22Rv1 (cell line): ENCODE results near the gene ZNF396.
A peak's percentile ranks its signal among the peaks of the same experiment; 100 is the strongest.

ENCODE experiments used
- H3K27ac ChIP-seq: fragments of 450-650 bp; 2 replicates; pipeline ENCODE4 v1.5.1; 2017
- CTCF ChIP-seq: fragments of 450-650 bp; IDR thresholded peaks from 2 replicates; pipeline ENCODE4 v1.5.1; 2017; ENCODE audit warnings: mild to moderate bottlenecking
- ZFX ChIP-seq: fragments of 450-650 bp; IDR thresholded peaks from 2 replicates; pipeline ENCODE4 v1.6.1; 2017; ENCODE audit warnings: antibody characterized with exemption, borderline replicate concordance

ZNF396 gene

DNA sequence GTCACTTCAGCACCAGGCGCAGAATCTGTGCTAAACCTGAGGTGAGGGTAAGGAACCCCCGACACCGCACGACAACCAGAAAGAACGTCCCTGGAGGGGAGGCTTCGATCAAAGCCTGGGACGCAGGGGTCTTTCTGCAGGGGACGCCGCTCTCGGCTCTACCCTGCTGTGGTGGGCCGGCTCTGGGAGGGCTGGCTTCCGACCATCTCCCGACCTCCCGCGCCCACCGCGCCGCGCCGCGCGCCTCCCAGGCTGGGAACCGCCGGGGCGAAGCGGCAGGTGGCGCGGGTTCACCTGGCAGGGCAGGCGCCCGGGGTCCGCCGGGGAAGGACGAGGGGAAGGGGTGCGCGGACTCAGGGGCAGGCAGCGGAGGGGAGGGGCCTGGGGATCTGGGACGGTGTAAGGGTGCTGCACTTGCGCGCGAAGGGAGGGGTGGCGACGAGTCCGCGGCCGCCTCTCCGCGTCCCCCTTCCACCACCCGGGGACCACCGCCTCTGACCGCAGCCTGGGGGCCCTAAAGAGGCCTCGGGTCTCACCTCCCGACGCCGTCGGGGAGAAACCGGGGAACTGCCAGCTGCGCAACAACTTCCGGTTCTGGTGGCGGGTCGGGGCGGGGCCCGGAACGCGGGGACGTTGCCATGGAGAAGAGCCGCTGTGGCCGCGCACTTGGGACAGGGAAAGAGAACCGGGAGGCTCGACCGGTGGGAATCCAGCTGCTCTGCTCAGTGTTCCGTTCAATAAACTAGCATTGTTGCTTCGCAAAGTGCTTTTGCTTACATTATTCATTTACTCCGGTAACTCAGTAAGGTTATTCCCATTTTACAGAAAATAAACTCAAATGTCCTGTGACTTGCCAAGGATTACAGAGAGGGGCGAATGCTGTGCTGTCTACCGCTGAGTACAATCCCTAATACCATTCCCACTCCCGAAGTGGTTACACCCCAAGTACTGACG is at the start of gene ZNF396:
ZNF396 (minus strand) TSS at position 596 of the 954 bp plus-strand sequence. CDS start 3,045 bp downstream, outside the sequence.
- peak within 1 kb of the TSS; percentile 33 for H3K27ac ChIP-seq
- no peak for TF ChIP-seq CTCF
- TF ChIP-seq ZFX: no peak

GRCh38 chr18:35426786-35427185 is 49.6 kb upstream of the ZNF396 start:
- TF ChIP-seq ZFX (no peak), CTCF (no peak)
- H3K27ac ChIP-seq: no peak overlapping the region

GRCh38 chr18:35424356-35424755 is 47.2 kb upstream of the ZNF396 start:
- H3K27ac ChIP-seq: no peak overlapping the region
- TF ChIP-seq CTCF (no peak), ZFX (no peak)

DNA sequence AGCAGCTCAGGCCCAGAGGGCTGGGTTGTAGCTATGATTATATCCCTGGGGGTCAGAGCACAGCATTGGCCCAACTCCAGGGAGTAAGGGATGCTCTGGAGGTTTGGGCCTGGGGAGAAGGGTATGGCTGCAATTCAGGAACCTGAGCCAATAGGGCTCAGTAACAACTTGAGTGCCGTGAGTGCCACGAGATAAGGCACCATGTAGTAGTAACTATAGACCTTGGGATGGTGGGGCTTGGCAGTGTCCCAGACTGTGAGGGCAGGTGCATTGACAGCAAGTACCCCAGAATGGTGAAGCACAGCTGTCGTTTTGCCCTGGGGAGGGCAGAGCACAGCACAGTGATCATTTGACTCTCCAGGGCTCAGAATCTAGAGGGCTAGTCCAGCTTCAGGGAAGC is 45.1 kb upstream of the ZNF396 start:
- H3K27ac ChIP-seq: no peak overlapping the region
- TF ChIP-seq CTCF: no peak
- no peak for TF ChIP-seq ZFX

DNA sequence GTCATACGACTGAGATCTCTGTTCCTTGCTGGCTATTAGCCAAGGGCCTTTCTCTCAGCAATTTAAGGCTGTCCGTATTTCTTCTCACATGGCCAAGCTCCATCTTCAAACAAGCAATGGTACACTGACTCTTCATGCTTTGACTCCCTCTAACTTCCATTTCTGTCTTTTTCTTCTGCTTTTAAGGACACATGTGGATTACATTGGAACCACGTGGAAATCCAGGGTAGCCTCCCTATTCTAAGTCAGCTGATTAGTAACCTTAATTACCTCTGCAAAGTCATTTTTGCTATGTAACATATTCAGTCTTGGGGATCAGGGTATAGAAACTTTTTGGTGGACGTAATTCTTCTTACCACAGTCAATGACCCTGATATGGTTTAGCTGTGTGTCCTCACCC is 41.5 kb upstream of the ZNF396 start:
- TF ChIP-seq CTCF (no peak), ZFX (no peak)
- no peak overlapping the region for H3K27ac ChIP-seq

- no peak for TF ChIP-seq ZFX
- TF ChIP-seq CTCF: no peak
- H3K27ac ChIP-seq: no peak overlapping the region
These were observed 40.1 kb upstream of the ZNF396 start for GRCh38 chr18:35417223-35417622.

- TF ChIP-seq CTCF (no peak), ZFX (no peak)
- no peak overlapping the region for H3K27ac ChIP-seq
These were observed 38.5 kb upstream of the ZNF396 start for GRCh38 chr18:35415511-35416073.
